Activated T-cell treated with anti-CD3 and anti-CD28 coated beads for 24 hours (primary cell): ENCODE results near the gene UCK1.
A peak's percentile ranks its signal among the peaks of the same experiment; 100 is the strongest.

Source experiments
- DNase-seq: peaks from one replicate; pipeline ENCODE4 v3.0.0-alpha.2; 2020; ENCODE audit warnings: low read depth

The UCK1 gene

DNA sequence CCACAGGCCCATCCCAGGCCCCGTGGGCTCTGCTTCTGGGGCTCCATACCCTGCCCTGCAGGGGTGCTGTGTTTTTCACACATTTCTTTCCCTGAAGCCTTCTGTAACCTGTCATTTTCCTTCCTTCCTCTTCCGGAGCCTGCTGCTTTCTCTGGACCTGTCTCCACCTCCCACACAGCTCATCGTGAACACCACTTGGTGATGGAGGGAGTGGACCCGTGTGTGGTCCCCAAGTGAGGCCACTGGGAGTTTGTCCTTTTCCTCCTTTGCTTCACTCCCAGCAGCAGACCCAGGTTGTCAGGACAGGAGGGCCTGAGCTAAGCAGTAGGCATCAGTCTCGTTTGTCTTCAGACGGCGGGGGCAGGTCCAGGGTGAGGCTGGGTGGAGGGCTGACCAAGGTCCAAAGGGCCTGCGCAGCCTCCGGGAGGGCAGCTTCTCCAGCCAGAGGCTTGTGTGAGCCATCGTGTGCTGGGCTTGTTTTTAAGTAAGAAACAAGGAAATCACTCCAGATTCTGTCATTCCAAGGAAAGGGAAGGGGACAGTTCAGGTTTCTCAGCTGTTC lies 34.1 kb downstream of the UCK1 start:
- DNase-seq = no peak

GRCh38 chr9:131495785-131496184 lies 35.3 kb downstream of the UCK1 start:
- no peak for DNase-seq

DNA sequence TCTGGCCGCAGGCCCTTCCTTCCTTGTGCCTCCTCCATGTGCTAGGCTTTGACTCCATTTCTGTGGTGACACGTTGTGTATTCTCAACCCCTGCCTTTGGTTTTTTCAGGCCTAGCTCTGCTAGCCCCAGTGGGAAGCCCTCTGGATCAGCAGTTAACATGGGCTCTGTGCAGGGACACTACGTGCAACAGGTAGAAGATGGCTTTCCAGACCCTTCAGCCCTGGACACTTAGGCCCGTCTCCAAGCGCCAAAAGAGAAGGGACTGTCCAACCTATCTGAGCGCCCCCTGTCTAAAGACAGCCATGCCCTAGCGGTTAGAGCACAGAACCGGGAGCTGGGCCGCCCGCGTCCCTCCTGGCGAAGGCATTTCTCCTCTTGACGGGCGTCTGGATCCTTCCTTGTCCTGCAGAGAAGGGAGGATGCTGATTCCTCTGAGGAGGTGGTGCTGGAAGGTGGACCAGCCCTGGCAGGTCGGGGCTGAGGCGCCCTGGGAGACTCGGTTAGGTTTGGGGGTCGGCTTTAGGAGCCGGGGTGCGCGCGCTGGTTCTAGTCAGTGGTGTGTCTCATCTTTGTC lies 36.7 kb downstream of the UCK1 start:
- no peak for DNase-seq

GRCh38 chr9:131492070-131492469 lies 39.0 kb downstream of the UCK1 start:
- DNase-seq = no peak

DNA sequence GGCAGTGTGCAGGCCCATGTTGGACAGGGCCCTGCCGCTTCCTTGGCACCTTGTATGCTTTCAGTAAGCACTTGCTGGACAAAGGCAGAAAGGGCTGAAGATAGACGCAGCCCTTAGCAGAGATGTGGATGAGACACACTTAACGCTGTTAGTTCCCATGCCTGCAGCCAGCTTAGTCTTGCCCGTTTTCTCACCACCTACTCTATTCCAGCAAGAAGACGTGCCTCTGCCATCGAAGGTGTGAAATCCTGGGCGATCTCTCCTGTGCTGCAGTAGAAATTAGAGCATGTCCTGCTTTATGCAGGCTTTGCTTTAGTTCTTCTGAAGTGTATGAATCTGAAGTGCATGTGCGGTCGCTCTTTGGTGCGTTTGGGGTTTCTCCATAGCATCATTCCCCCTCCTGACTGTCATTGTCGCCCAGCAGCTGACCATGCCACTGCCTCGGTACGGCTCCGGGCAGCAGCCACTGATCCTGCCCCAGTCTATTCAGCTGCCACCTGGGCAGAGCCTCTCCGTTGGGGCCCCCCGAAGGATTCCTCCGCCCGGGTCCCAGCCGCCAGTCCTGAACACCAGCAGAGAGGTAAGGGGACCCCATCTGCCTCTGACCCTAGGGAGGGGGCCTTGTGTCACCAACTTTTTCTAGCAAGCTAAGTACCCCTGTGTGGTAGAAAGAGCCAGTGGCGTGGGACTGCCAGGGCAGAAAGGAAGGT lies 39.9 kb downstream of the UCK1 start:
- no peak for DNase-seq

GRCh38 chr9:131490514-131490913 lies 40.5 kb downstream of the UCK1 start:
- DNase-seq = no peak

GRCh38 chr9:131487621-131488031 lies 43.4 kb downstream of the UCK1 start:
- DNase-seq = no peak

GRCh38 chr9:131487001-131487400 lies 44.1 kb downstream of the UCK1 start:
- DNase-seq = no peak

DNA sequence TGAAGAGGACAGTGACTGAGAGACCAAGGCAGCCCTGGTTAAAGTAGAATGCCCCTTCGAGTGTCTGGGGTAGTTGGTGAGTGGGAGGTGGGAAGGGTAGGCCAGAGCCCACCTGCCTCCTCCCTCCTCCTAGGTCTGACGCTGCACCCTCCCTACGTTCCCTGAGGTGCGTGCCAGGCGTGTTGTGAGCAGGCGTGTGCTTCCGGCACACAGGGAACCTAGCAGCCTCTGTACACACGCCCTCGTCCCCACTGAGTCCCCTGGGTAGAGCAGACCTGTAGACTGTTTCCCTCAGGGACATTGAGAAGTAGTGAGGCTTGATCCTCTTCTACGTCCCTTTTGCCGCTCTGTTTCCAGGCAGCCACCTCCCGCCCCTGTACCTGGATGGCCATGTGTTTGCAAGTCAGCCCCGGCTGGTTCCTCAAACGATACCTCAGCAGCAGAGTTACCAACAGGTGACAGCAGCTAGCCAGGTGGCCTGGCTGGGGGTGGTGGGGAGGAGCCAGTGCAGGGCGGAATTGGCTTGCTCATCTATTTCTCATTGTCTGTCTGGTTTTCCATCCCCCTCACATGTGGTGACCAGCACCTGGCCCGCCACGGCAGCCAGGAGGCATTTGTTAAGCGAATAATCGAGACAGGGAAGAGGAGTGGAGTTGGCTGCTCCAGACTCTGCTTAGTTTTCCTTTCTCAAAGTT lies 45.2 kb downstream of the UCK1 start:
- no peak for DNase-seq

- no peak for DNase-seq
These were observed 45.9 kb downstream of the UCK1 start for GRCh38 chr9:131485206-131485605.

GRCh38 chr9:131484560-131485185 lies 46.4 kb downstream of the UCK1 start:
- DNase-seq = no peak

DNA sequence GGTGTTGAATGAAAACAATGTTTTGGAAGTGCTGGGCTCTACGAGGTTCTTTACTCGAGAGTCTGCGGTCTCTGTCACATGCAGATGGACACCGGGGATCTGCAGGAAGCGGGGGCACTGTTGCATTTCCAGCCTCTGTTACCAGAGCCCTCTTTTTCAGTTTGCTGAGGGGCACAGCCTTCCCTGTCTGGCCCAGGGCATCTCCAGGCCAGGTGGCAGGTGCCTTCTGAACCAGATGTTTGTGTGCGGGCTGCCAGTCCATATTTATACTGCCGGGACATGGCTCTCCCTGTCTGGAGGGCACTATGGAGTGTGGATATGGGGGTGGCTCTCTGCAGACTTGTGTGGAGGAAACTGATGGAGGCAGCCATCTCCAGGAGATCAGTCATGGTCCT lies 47.0 kb downstream of the UCK1 start:
- DNase-seq = no peak

- DNase-seq = no peak
These were observed 47.6 kb downstream of the UCK1 start for GRCh38 chr9:131483319-131484050.

- DNase-seq = no peak
These were observed 48.6 kb downstream of the UCK1 start for GRCh38 chr9:131482343-131483006.

- DNase-seq = no peak
These were observed 49.4 kb downstream of the UCK1 start for GRCh38 chr9:131481441-131482342.

GRCh38 chr9:131480258-131480657 lies 50.8 kb downstream of the UCK1 start:
- no peak for DNase-seq

DNA sequence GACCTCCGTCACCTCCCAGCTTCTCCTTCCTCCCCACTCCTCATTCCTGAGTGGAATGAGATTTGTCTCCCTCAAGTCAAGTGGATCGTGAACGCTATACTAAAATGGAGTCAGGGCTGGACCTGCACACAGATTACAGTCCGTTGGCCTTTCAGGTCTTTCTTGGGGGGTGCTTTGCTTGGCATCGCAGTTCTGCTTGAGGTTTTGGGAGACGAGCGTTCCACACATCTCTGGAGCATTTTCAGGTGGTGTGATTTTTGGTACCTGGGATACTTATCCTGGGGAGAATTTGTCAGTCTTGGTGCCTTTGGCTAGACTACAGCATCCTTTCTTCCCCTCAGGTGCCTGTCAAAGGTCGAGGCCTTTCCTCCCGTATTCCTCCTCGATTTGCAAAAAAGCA lies 52.2 kb downstream of the UCK1 start:
- DNase-seq = no peak

- DNase-seq = peak; percentile 29
These were observed 52.6 kb downstream of the UCK1 start for GRCh38 chr9:131478421-131478868.

DNA sequence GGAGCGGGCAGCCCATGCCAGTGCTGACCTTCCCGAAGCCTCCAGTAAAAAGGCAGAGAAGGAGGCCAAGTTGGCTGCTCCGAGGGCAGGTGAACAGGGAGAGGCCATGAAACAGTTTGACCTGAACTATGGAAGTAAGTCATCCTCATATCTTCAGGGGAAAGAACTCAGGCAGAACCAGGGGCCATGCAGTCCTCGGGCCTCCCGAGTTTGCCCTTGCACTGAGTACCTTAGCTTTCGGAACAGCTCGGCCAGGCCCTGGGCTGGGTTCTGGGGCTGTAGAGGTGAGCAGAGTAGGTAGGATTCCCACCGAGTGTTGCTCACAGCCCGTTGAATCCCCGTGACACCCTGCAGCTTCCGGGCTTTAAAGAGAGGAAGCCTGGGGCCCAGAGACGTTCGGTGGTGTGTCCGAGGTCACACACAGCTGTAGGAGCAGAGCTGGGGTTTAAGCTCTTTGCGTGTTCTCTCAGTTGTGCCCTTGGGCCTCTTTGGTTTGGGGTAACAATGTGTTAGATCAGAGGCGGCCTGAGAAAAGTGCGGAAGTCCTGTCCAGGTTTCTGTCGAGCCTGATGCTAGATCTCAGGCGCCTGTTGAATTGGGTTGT lies 53.1 kb downstream of the UCK1 start:
- no peak for DNase-seq

DNA sequence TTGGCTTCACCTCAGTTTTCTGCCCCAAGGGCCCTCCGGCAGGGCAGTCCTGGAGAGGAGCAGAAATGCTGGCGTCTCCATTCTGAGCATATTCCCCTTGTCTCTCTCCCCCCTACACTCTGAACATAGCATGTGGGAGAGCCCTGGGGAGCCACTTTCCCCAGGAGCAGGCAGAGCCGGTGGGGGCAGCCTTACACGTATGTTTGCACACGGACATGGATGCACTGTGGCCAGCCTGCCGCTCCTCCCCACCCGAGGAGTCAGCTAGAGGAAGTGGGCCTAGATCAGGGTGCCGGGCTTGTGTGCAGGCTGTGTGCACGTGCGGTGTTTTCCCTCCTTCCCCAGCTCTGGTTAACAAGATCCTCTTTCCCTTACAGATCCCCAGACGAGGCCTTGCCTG lies 53.7 kb downstream of the UCK1 start:
- DNase-seq = no peak
